GM12878 (cell line): ENCODE data around the gene CDCA8. TPM values are rescaled to one million over a fixed set of nuclear protein-coding genes. Genes with fewer than 3 reads are reported as not detected.

Experiments
- ATAC-seq: fragments of 200-7000 bp; cut with Tn5 transposase; 3 replicates; pipeline ENCODE4 v1.9.1; 2020; ENCODE audit warnings: mild to moderate bottlenecking, moderate library complexity
- BruUV-seq: library from RNA; stranded (reverse); fragments of 400-500 nt; replicated peaks from 2 replicates; lab custom pipeline; 2021; lab: Mats Ljungman, UMichigan
- CTCF ChIA-PET: fragments of 300-600 bp; sonication (Branson Sonifier 250); formaldehyde crosslinking; extraction: SDS; loops from one replicate; lab custom pipeline; 2021; ENCODE audit warnings: inconsistent platforms; lab: Yijun Ruan, JAX
- POLR2A ChIA-PET: fragments of 350-600 bp; formaldehyde crosslinking; extraction: SDS; loops from one replicate; lab custom pipeline; 2021; ENCODE audit warnings: inconsistent platforms; lab: Charles Lee
- RAD21 ChIA-PET: fragments of 300-600 bp; sonication (Branson Sonifier 250); formaldehyde crosslinking; loops from one replicate; lab custom pipeline; 2023; ENCODE audit warnings: antibody characterized with exemption; ENCODE audit not compliant: unreplicated experiment; lab: Charles Lee
- SMC1A ChIA-PET: fragments of 300-600 bp; sonication (Branson Sonifier 250); formaldehyde crosslinking; loops from one replicate; lab custom pipeline; 2023; ENCODE audit not compliant: unreplicated experiment, uncharacterized antibody; lab: Charles Lee
- DNase-seq: peaks from one replicate; pipeline ENCODE4 v3.0.0-alpha.2; 2011; ENCODE audit warnings: low read depth, low spot score
- FAIRE-seq: peaks from 3 replicates; lab custom pipeline; 2011; peaks lifted over from hg19 to GRCh38; lab: Jason Lieb, UNC
- H2AFZ ChIP-seq: 2 replicates; pipeline ENCODE4 v1.6.0; 2011; ENCODE audit warnings: low read depth, low read length, control low read depth; ENCODE audit not compliant: control insufficient read depth
- H3K27ac ChIP-seq: 2 replicates; pipeline ENCODE4 v1.5.1; 2011; ENCODE audit warnings: control low read depth; ENCODE audit not compliant: control insufficient read depth, insufficient read depth
- H3K27me3 ChIP-seq, 2 experiments: replicated peaks in 1 of 2; 2 replicates each; pipeline versions ENCODE4 v1.6.0 to v1.6.1; 2011; ENCODE audit warnings: low read length in 1 of 2; ENCODE audit not compliant: control insufficient read depth in 2 of 2, insufficient read depth in 2 of 2
- H3K36me3 ChIP-seq, 2 experiments: 2 replicates each; pipeline ENCODE4 v1.5.1; 2011; ENCODE audit warnings: low read length in 1 of 2; ENCODE audit not compliant: control insufficient read depth in 2 of 2, insufficient read depth in 2 of 2
- H3K4me1 ChIP-seq: 2 replicates; pipeline ENCODE4 v1.6.1; 2011; ENCODE audit warnings: mild to moderate bottlenecking, low read length, moderate library complexity, mixed read lengths; ENCODE audit not compliant: control insufficient read depth, insufficient read depth
- H3K4me2 ChIP-seq: 2 replicates; pipeline ENCODE4 v1.6.0; 2011; ENCODE audit warnings: control low read depth; ENCODE audit not compliant: control insufficient read depth, insufficient read depth
- H3K4me3 ChIP-seq: fragments of 200-600 bp; sonication (generic); 2 replicates; pipeline ENCODE4 v1.5.1; 2016
- H3K79me2 ChIP-seq: 2 replicates; pipeline ENCODE4 v1.6.0; 2011; ENCODE audit warnings: low read length; ENCODE audit not compliant: control insufficient read depth, insufficient read depth
- H3K9ac ChIP-seq: 2 replicates; pipeline ENCODE4 v1.8.0; 2011; ENCODE audit warnings: low read length, control low read depth, mixed read lengths; ENCODE audit not compliant: control insufficient read depth, insufficient read depth
- H3K9me3 ChIP-seq: replicated peaks from 3 replicates; pipeline ENCODE4 v1.5.1; 2011; ENCODE audit warnings: mild to moderate bottlenecking, low read length; ENCODE audit not compliant: control insufficient read depth, insufficient read depth
- H4K20me1 ChIP-seq: 2 replicates; pipeline ENCODE4 v1.6.0; 2011; ENCODE audit not compliant: control insufficient read depth, insufficient read depth
- ATF3 ChIP-seq: IDR thresholded peaks from 2 replicates; pipeline ENCODE4 v1.6.1; 2011; ENCODE audit warnings: low read depth, mild to moderate bottlenecking, low read length, moderate library complexity, borderline replicate concordance; ENCODE audit errors: extremely low read depth
- BMI1 ChIP-seq: fragments of 450-650 bp; IDR thresholded peaks from 2 replicates; pipeline ENCODE4 v1.6.1; 2016; ENCODE audit warnings: mild to moderate bottlenecking, moderate library complexity, borderline replicate concordance
- FOXM1 ChIP-seq: IDR thresholded peaks from 2 replicates; pipeline ENCODE4 v1.6.1; 2012; ENCODE audit warnings: low read depth, mild to moderate bottlenecking, inconsistent platforms, low read length, moderate library complexity
- HDAC6 ChIP-seq: fragments of 200-600 bp; sonication (generic); IDR thresholded peaks from one replicate; pipeline ENCODE4 v1.8.0; 2017; ENCODE audit warnings: antibody characterized with exemption; ENCODE audit not compliant: unreplicated experiment
- IRF4 ChIP-seq: IDR thresholded peaks from 2 replicates; pipeline ENCODE4 v1.6.1; 2011; ENCODE audit warnings: low read depth, low read length
- JUNB ChIP-seq: IDR thresholded peaks from 2 replicates; pipeline ENCODE4 v1.6.1; 2016; ENCODE audit warnings: antibody characterized with exemption, mild to moderate bottlenecking
- LARP7 ChIP-seq: fragments of 450-650 bp; IDR thresholded peaks from 2 replicates; pipeline ENCODE4 v1.6.1; 2017; ENCODE audit warnings: mild to moderate bottlenecking
- MAX ChIP-seq: IDR thresholded peaks from 2 replicates; pipeline ENCODE4 v1.6.1; 2012; ENCODE audit warnings: low read depth, low read length, improper control_type of control experiment
- MXI1 ChIP-seq: fragments of 150-350 bp; IDR thresholded peaks from 2 replicates; pipeline ENCODE4 v1.6.1; 2011; ENCODE audit warnings: low read depth, mild to moderate bottlenecking, inconsistent platforms, low read length, improper control_type of control experiment
- PAX5 ChIP-seq: IDR thresholded peaks from 2 replicates; pipeline ENCODE4 v1.6.1; 2011; ENCODE audit warnings: low read depth, low read length, borderline replicate concordance
- PAX8 ChIP-seq: fragments of 450-650 bp; IDR thresholded peaks from 2 replicates; pipeline ENCODE4 v1.6.1; 2017; ENCODE audit warnings: mild to moderate bottlenecking, moderate library complexity
- POLR2A ChIP-seq: IDR thresholded peaks from 2 replicates; pipeline ENCODE4 v1.6.1; 2011; ENCODE audit warnings: low read depth, mild to moderate bottlenecking, low read length
- SP1 ChIP-seq: IDR thresholded peaks from one replicate; pipeline ENCODE4 v1.6.1; 2011; ENCODE audit warnings: low read depth, low read length
- SRF ChIP-seq, 2 experiments: IDR thresholded peaks; 2 replicates each; pipeline ENCODE4 v1.6.1; 2011; ENCODE audit warnings: low read depth in 2 of 2, low read length in 2 of 2, mild to moderate bottlenecking in 1 of 2, moderate library complexity in 1 of 2
- STAT1 ChIP-seq: fragments of 450-650 bp; conservative IDR thresholded peaks from 2 replicates; pipeline ENCODE4 v1.6.1; 2014; ENCODE audit warnings: antibody characterized with exemption, mild to moderate bottlenecking
- SUZ12 ChIP-seq: fragments of 200-600 bp; sonication (generic); IDR thresholded peaks from one replicate; pipeline ENCODE4 v1.6.1; 2018; ENCODE audit warnings: antibody characterized with exemption, mild to moderate bottlenecking; ENCODE audit not compliant: unreplicated experiment
- WGBS: methylation state at CpG from one replicate; pipeline ENCODE4 v1.1.6; 2016; ENCODE audit warnings: low lambda C conversion rate; ENCODE audit not compliant: insufficient replicate concordance, insufficient coverage; ENCODE audit errors: missing lambda C conversion rate; 5-methylcytosine and 5-hydroxymethylcytosine counted together
- in situ Hi-C: fragments of 300-500 bp; cut with MboI; formaldehyde crosslinking; loops from 9 replicates; pipeline ENCODE4 v1.14.3; 2018; ENCODE audit warnings: mixed read lengths
- intact Hi-C: fragments of 100-400 bp; cut with micrococcal nuclease; formaldehyde crosslinking; loops from one replicate; pipeline ENCODE4 v1.14.2; 2022; ENCODE audit not compliant: unreplicated experiment
- polyA plus RNA-seq, 11 experiments: library from polyadenylated mRNA; depleted of rRNA in 4 of 11; unstranded in 6 of 11; stranded (reverse) in 5 of 11; fragments of >200 nt; fragmentation: Nextera tagmentation in 4 of 11; fragmentation: Illumina TruSeq in 1 of 11; extraction: Ambion mirVana in 4 of 11; extraction: Trizol in 1 of 11; gene quantifications; 1 replicate in 1 of 11; 2 replicates in 10 of 11; pipeline versions ENCODE4 v1.2.1 to v1.2.3, GENCODE V29; 2011 to 2016; ENCODE audit warnings: inconsistent platforms in 2 of 11, missing spikeins in 2 of 11, low read depth in 1 of 11
- total RNA-seq, 4 experiments: library from RNA; depleted of rRNA in 3 of 4; stranded (reverse); fragments of >200 nt in 3 of 4; fragmentation: Illumina TruSeq in 1 of 4; extraction: Trizol in 1 of 4; gene quantifications; 2 replicates each; pipeline versions ENCODE4 v1.2.1 to v1.2.3, GENCODE V29; 2013 to 2021
- TF ChIP-seq, protein P1 (sequence below): IDR thresholded peaks from 2 replicates; pipeline ENCODE4 v1.6.1; 2011; ENCODE audit warnings: low read depth, low read length, improper control_type of control experiment, borderline replicate concordance

The CDCA8 gene
- total and polyA plus RNA-seq, 10 of the 15 experiments (the other 5 are each of a cell fraction or from before 2014, with no cell fraction given): 21.3 to 98.1 (median 61.4) TPM

- DNase-seq: no peak
- ChIA-PET SMC1A (interaction anchor here (1.5 kb wide), 1 partner anchor 10 kb away, joined by 3 read pairs; no protein-coding TSS in a partner anchor), POLR2A (no interaction called here), RAD21 (no interaction called here), CTCF (no interaction called here)
- intact Hi-C loops: no loop called here
- Histone ChIP-seq H3K9ac (no peak overlapping the region), H3K9me3 (no peaks in the 10 kb centered on the region), H3K79me2 (no peaks in the 10 kb centered on the region), H3K4me2 (no peak overlapping the region), H3K4me3 (no peak overlapping the region), H3K4me1 (no peaks in the 10 kb centered on the region), H3K27ac (no peak overlapping the region), H2AFZ (no peak overlapping the region), H3K36me3 (no peaks in the 10 kb centered on the region), H3K27me3 (no peaks in the 10 kb centered on the region), H4K20me1 (no peaks in the 10 kb centered on the region)
- 10% methylated on average over 7 of the region's 7 CpGs for WGBS
- TF ChIP-seq POLR2A: no peak
- no peak for TF ChIP-seq STAT1
- no peak for TF ChIP-seq MXI1
- TF ChIP-seq PAX5: no peak
- no peak for TF ChIP-seq IRF4
- TF ChIP-seq ATF3: no peak
- TF ChIP-seq PAX8: no peak
- in situ Hi-C loops: no loop called here
- BruUV-seq: no TSS peak
- ATAC-seq: no peak
- FAIRE-seq: no peak
Observed at GRCh38 chr1:37656026-37656425, 36.3 kb upstream of the CDCA8 start.

DNA sequence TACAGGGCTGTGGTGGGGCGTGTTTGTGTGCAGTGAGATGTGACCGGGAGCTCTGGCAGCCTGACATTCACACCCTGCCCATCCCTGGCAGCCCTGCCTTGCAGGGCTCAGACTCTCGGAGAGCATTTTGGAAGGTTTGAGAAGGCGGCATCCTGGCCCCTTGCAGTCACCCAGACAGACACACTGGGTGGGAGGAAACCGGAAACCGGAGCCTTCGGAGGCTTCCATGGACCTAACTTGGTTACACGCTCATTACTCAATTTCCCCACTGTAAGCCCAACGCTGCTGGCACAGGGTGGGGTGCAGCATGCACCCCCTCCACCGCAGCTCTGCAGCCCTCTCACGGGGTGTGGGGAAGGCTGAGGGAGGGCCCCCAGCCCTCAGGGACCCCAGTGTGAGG, 35.4 kb upstream of the CDCA8 start:
- 28% methylated on average over 11 of the region's 11 CpGs for WGBS
- no peaks in the 10 kb centered on the region for H3K9me3 ChIP-seq
- ChIA-PET POLR2A (no interaction called here), SMC1A (no interaction called here), CTCF (no interaction called here), RAD21 (no interaction called here)
- ATAC-seq (no peak), DNase-seq (no peak), FAIRE-seq (no peak)
- intact Hi-C loops (no loop called here), in situ Hi-C loops (no loop called here)
- no TSS peak for BruUV-seq
- H3K36me3 ChIP-seq: no peaks in the 10 kb centered on the region
- no peaks in the 10 kb centered on the region for H4K20me1 ChIP-seq
- no peak overlapping the region for H2AFZ ChIP-seq
- no peak overlapping the region for H3K9ac ChIP-seq
- H3K27me3 ChIP-seq: no peaks in the 10 kb centered on the region
- no peak overlapping the region for H3K4me2 ChIP-seq
- H3K27ac ChIP-seq: no peak overlapping the region
- no peaks in the 10 kb centered on the region for H3K79me2 ChIP-seq
- H3K4me3 ChIP-seq: no peak overlapping the region
- no peaks in the 10 kb centered on the region for H3K4me1 ChIP-seq
- TF ChIP-seq MAX: no peak
- TF ChIP-seq BMI1: no peak
- TF ChIP-seq PAX8: no peak
- no peak for TF ChIP-seq LARP7
- TF ChIP-seq SP1: no peak
- no peak for TF ChIP-seq FOXM1
- no peak for TF ChIP-seq SUZ12
- no peak for TF ChIP-seq HDAC6
- no peak for TF ChIP-seq JUNB
- TF ChIP-seq SRF (IDR thresholded peaks at IDR 0.05; ENCODE audit: low read depth in 2 of 2, low read length in 2 of 2): no peak
- TF ChIP-seq, protein P1, sequence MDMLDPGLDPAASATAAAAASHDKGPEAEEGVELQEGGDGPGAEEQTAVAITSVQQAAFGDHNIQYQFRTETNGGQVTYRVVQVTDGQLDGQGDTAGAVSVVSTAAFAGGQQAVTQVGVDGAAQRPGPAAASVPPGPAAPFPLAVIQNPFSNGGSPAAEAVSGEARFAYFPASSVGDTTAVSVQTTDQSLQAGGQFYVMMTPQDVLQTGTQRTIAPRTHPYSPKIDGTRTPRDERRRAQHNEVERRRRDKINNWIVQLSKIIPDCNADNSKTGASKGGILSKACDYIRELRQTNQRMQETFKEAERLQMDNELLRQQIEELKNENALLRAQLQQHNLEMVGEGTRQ: no peak
